Psoas muscle (tissue), 8 donors: ENCODE measurements around the gene DNMBP. TPM values are rescaled to one million over a fixed set of nuclear protein-coding genes. Genes with fewer than 3 reads are reported as not detected.

Experiments used
- ATAC-seq, 4 donors: fragments of 200-7000 bp; cut with Tn5 transposase; one replicate each; pipeline ENCODE4 v1.9.1; 2020; ENCODE audit warnings: moderate library complexity in 3 of 4, mild to moderate bottlenecking in 2 of 4
- DNase-seq, 2 donors: peaks; one replicate each; pipeline ENCODE4 v3.0.0-alpha.2; 2020
- H3K27ac ChIP-seq: fragments of 200-600 bp; one replicate; pipeline ENCODE4 v1.8.0; 2022
- H3K27me3 ChIP-seq, 3 donors: fragments of 200-600 bp in 1 of 3; one replicate each; pipeline versions ENCODE4 v1.6.1 to v1.8.0; 2013 to 2022; ENCODE audit warnings: low read length in 2 of 3, mild to moderate bottlenecking in 2 of 3, moderate library complexity in 1 of 3; ENCODE audit not compliant: insufficient read depth in 3 of 3
- H3K36me3 ChIP-seq, 2 donors: fragments of 200-600 bp in 1 of 2; one replicate each; pipeline versions ENCODE4 v1.6.1 to v1.8.0; 2013 to 2022; ENCODE audit warnings: low read depth in 1 of 2, mild to moderate bottlenecking in 1 of 2, moderate library complexity in 1 of 2; ENCODE audit not compliant: insufficient read depth in 1 of 2
- H3K4me1 ChIP-seq: fragments of 200-600 bp; one replicate; pipeline ENCODE4 v1.8.0; 2022
- H3K4me3 ChIP-seq: fragments of 200-600 bp; one replicate; pipeline ENCODE4 v1.8.0; 2022; ENCODE audit warnings: mild to moderate bottlenecking
- H3K9me3 ChIP-seq: fragments of 200-600 bp; one replicate; pipeline ENCODE4 v1.8.0; 2022
- CTCF ChIP-seq: fragments of 200-600 bp; IDR thresholded peaks from one replicate; pipeline ENCODE4 v1.8.0; 2022; ENCODE audit warnings: antibody characterized with exemption
- WGBS, 3 donors: extraction: QIAGEN DNeasy Blood & Tissue Kit; methylation state at CpG; one replicate each; pipeline versions ENCODE4 v1.1.6 to v1.1.7; 2013; 5-methylcytosine and 5-hydroxymethylcytosine counted together
- intact Hi-C, 2 donors: fragments of 100-400 bp; cut with DNase I; formaldehyde crosslinking; loops; one replicate each; pipeline versions ENCODE4 v1.11.0 to v1.14.2; 2022
- polyA plus RNA-seq, 3 donors: library from polyadenylated mRNA; stranded (reverse); fragments of 200-250 nt; gene quantifications; one replicate each; pipeline ENCODE4 v1.2.3, GENCODE V29; 2013
- total RNA-seq, 4 donors: library from RNA; stranded (reverse); fragmentation: NEBNext Ultra II Directional in 2 of 4; extraction: Animal tissue kit (Norgen Biotek cat#: 25700) in 2 of 4; gene quantifications; one replicate each; pipeline versions ENCODE4 v1.2.1 to v1.2.4, GENCODE V29; 2021 to 2023
- donor health status: healthy with polysubstance abuse.
- donor health status: DM: no; HTN: no; CAD: no; lungs with moderate emphysema.
- donor health status: Bipolar disorder and iron deficiency.
- donor health status: healthy.
- donor health status: DM: yes; HTN: yes; CAD: no.
- donor health status: DM: no; HTN: no; CAD: no.
- donor health status: DM: no; HTN: no; CAD: no.
- donor health status: DM: yes; HTN: yes; CAD: no.

Gene DNMBP
- total and polyA plus RNA-seq, 7 donors, result 6.2 to 16.9 (median 11.0) TPM

DNA sequence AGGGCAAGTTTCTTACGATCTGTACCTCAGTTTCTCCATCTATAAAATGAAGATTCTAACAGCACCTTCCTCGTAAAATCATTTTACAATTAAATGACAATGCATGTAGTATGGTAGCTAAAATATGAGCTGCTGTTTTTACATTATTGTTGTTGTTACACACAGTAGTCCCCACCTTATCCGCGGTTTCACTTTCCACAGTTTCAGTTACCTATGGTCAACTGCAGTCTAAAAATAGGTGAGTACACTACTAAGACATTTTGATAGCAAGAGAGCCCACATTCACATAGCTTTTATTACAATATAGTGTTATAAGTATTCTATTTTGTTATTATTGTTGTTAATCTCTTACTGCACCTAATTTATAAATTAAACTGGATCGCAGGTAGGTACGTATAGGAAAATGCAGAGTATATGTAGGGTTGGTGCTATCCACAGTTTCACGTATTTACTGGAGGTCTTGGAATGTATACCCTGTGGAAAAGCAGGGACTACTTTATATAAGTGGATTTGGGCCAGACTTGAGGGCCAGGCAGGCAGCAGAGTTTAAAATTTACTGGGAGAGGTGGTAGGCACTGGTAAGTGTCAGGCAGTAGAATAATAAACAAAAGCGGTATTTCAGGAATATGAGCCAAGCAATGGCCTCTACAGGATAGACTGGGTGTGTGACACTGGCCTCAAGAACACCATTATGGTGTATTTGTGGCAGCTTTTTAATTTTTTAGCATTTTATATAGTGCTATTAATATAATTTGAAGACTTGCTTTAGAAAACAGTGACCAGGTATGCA is 10.2 kb downstream of the DNMBP start:
- 65 to 76% (median 68%) methylated on average over 8 of the region's 8 CpGs for WGBS, 3 donors
- Histone ChIP-seq H3K9me3 (no peaks in the 10 kb centered on the region), H3K27ac (peak overlapping the region; percentile 80), H3K27me3 (no peaks in the 10 kb centered on the region), H3K36me3 (no peaks in the 10 kb centered on the region), H3K4me3 (peak overlapping the region; percentile 37), H3K4me1 (peaks cover 72% of the 10 kb centered on the region)
- DNase-seq (no peak), ATAC-seq (peak in 2 of 4 donors; percentile 39 to 64)
- TF ChIP-seq CTCF, result no peak
- intact Hi-C loops, result no loop called here

GRCh38 chr10:99998889-99999288 is 10.9 kb downstream of the DNMBP start:
- Histone ChIP-seq H3K4me3 (peak overlapping the region; percentile 37), H3K4me1 (peaks cover 72% of the 10 kb centered on the region), H3K36me3 (no peaks in the 10 kb centered on the region), H3K9me3 (no peaks in the 10 kb centered on the region), H3K27me3 (no peaks in the 10 kb centered on the region), H3K27ac (peak overlapping the region; percentile 80)
- ATAC-seq (peak in 1 of 4 donors; percentile 12), DNase-seq (no peak)
- WGBS, 3 donors, result 62 to 69% (median 67%) methylated on average over 6 of the region's 6 CpGs
- no peak for TF ChIP-seq CTCF
- intact Hi-C loops, result no loop called here

- Histone ChIP-seq H3K9me3 (no peaks in the 10 kb centered on the region), H3K36me3 (no peaks in the 10 kb centered on the region), H3K4me3 (peak overlapping the region; percentile 26), H3K27ac (peak overlapping the region; percentile 80), H3K4me1 (peaks cover 69% of the 10 kb centered on the region), H3K27me3 (no peaks in the 10 kb centered on the region)
- no peak for TF ChIP-seq CTCF
- WGBS, 3 donors, result 8 to 13% (median 11%) methylated on average over 4 of the region's 4 CpGs
- DNase-seq (no peak), ATAC-seq (peak; percentile 80 to 94 (median 88))
- intact Hi-C loops, result no loop called here
Observed at GRCh38 chr10:99996671-99997648, 12.8 kb downstream of the DNMBP start.

- intact Hi-C loops, result no loop called here
- no peak overlapping the region for H3K4me3 ChIP-seq
- H3K9me3 ChIP-seq, result no peaks in the 10 kb centered on the region
- TF ChIP-seq CTCF, result no peak
- H3K36me3 ChIP-seq, result no peaks in the 10 kb centered on the region
- whole genome bisulfite sequencing, 3 donors, result 39 to 69% (median 56%) methylated on average over 3 of the region's 3 CpGs
- no peak for DNase-seq
- H3K27ac ChIP-seq, result peak overlapping the region; percentile 47
- no peak for ATAC-seq
- peaks cover 66% of the 10 kb centered on the region for H3K4me1 ChIP-seq
- H3K27me3 ChIP-seq, result no peaks in the 10 kb centered on the region
Observed at GRCh38 chr10:99995713-99996112, 14.0 kb downstream of the DNMBP start.
